ENCODE measurements around the gene UBE3B.

Gene UBE3B

DNA sequence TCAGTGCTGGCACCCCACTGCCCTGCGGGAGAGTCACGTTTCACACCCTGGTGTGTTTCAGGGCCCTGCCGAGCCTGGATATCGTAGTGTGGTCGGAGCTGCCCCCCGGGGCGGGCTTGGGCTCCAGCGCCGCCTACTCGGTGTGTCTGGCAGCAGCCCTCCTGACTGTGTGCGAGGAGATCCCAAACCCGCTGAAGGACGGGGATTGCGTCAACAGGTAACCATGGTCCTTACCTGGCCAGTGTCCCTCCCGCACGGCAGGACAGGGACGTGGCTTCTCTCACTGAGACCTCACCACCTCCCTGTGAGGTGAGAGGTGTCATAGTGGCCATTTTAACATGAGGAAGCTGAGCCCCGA lies 103.9 kb downstream of the UBE3B start:
- H3K4me3 ChIP-seq (replicated peaks; ENCODE audit: low read depth, low read length): no peak overlapping the region
- DNase-seq (ENCODE audit: low read depth): no peak
- TF ChIP-seq CTCF (IDR thresholded peaks at IDR 0.05; ENCODE audit: low read length, missing control alignments): no peak

DNA sequence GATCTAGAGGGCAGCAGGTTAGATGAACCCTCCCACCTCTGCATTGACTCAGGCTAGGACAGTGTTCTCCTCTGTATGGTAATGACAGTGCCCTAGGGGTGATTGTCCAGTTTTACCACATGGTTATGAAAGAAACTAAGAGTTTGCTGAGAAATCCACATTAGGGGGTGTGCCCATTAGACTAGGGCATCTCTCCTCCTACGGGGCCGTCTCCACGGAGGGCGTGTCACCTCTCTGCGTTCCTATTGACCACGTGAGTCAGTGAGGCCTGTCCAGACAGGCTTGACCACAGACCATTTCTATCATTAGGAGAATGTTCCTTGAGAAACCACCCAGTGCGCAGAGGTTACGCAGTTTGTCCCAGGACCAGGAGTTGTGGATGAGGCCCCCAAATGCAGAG lies 104.4 kb downstream of the UBE3B start:
- TF ChIP-seq CTCF (IDR thresholded peaks at IDR 0.05; ENCODE audit: low read length, missing control alignments): no peak
- H3K4me3 ChIP-seq (replicated peaks; ENCODE audit: low read depth, low read length): no peak overlapping the region
- DNase-seq (ENCODE audit: low read depth): peak; percentile 11

GRCh38 chr12:109582636-109583035 lies 105.2 kb downstream of the UBE3B start:
- no peak for TF ChIP-seq CTCF (IDR thresholded peaks at IDR 0.05; ENCODE audit: low read length, missing control alignments)
- DNase-seq (ENCODE audit: low read depth): no peak
- H3K4me3 ChIP-seq (replicated peaks; ENCODE audit: low read depth, low read length): no peak overlapping the region

GRCh38 chr12:109583733-109584132 lies 106.3 kb downstream of the UBE3B start:
- no peak for TF ChIP-seq CTCF (IDR thresholded peaks at IDR 0.05; ENCODE audit: low read length, missing control alignments)
- H3K4me3 ChIP-seq (replicated peaks; ENCODE audit: low read depth, low read length): no peak overlapping the region
- no peak for DNase-seq (ENCODE audit: low read depth)
